ENCODE results near the gene MSANTD3.
A peak's percentile ranks its signal among the peaks of the same experiment; 100 is the strongest.
"Not testable (repeated sequence)": the region's sequence is repeated elsewhere in the genome, so short reads cannot be mapped to it uniquely, and the experiment has no call there.

Gene MSANTD3

DNA sequence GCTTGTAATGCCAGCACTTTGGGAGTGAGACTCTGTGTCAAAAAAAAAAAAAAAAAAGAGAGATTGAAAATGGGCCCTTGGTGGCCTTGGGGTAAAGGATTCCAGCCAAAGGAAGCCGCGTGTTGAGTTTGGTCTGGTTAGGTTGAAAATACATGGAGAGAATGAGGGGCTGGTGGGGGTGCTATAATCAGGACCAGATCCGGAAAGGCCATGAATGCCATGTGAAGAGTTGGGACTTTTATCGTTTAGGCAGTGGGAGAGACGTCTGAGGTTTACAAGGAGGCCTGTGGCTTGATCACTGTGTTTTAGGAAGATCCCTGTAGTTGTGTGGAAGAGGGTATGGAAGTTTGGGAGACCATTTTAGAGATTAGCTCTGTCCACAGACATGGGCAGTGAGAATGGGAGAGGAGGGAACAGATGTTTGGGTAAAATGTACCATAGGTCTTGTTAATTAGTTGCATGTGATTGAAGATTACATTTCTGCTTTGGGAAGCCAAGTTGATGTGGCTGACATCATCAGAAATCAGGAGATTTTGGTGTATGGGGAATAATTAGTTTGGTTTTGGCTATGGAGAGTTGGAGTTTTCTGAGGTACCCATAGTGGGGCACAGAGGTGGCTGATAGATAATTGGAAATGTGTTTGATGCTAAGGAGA, 3.5 kb downstream of the MSANTD3 start:
- no peak for DNase-seq

DNA sequence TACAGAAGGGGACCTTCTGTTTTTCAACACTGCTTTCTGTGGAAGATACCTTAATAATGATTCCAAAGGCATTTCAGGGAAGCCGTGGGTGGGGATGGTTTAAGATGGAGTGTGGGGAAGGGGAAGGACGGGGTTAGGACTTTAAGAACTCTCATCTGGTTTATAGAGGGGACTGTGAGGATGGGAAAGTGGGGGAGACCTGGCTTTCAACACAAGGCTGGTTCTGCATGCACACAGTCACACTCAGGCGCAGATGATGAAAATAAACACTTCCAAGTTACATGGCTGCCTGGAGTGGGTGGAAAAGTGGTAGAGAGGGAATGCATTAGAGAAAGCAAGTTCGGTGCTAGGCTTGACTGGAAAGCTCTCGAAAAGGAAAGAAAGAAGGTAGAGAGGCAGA, 4.9 kb downstream of the MSANTD3 start:
- no peak for DNase-seq

DNA sequence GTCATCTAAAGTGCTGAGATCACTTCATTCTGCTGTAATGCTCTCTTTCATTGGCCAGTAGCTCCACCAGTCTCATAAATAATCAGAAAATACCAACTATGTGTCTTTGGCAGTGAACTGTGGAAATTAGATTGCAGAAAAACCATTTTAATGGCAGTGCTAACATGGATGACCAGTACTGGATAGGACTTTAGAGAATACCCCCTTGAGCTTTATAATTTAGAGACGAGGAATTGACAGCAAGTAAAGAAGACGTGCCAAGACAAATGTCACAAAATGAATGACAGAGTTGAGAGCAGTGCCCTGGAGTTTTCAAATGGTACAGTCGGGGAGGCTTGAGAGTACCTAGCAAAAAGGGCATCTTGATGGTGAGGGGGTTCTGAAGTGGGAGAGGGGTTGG, 5.8 kb downstream of the MSANTD3 start:
- DNase-seq, result no peak

DNA sequence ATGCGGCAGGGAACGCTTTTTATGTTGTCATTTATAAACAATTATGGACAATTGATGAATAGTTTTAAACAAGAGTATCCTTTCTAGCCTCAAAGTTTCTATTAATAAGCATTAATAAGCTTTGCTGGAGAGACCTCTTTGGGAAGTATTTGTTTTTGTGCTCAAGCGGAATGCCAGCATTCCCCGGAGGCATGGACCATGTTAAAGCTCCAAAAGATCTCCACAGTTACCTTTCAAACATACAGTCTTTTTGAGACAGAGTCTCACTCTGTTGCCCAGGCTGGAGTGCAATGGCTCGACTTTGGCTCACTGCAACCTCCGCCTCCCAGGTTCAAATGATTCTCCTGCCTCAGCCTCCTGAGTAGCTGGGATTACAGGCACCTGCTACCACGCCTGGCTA, 9.6 kb downstream of the MSANTD3 start:
- DNase-seq, result no peak

DNA sequence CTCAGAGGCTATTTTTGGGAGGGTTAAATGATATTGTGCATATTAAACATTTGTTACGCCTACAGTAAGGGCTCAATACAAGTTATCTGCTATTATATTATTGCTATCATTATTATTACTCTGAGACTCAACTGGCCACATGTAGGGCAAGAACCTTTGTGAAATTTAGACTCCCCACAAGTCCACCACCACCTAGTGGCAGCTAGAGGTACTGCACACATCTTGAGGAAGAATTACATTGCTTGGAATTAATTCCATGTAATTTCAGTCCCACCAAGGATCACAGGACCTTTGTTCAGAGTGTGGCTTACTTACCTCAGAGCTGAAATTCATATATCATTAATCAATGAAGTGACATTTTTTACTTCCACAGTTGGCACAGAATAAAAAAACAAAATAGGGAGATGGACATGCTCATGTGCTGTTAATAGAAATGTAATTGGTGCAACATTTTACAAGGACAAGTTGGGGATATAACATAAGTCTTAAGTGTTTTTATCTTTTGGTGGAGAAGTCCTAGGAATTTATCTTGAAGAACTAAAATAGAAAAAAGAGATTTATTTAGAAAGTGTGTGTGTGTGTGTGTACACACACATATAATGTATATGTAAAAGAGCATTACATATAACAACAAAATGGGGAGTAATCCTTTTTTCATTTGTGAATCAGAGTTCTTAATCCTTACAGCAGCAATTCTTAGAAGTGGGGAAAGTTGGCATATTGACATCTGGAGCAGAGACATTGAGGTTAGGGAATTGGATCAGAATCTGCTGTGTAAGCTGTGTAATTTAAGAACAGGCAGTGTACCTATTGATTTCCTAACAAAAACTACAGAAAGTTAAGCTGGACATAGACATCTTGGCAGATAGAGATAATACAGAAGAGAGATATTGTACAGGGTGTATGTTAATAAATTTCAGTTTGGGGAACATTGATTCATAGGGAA, 11.2 kb downstream of the MSANTD3 start:
- peak; percentile 17 to 67 (median 53) for DNase-seq

DNA sequence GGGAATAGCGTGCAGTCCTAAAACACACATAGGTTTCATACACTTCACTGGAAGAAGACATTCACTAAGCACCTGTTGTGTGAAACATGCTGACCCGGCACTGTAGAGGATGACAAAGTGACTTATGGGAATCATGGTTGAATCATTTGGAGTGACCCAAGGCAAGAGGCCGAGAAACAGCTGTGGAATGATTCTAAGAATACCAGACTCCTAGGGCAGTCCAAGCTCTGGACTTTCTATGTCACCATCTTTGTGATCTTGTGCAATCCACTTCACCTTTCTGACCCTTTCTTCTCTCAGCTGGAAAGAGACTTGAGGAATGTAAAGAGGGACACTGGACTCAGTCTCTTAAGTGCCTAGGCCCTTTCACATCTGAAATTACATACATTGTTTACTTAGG, 13.1 kb downstream of the MSANTD3 start:
- DNase-seq, result no peak

DNA sequence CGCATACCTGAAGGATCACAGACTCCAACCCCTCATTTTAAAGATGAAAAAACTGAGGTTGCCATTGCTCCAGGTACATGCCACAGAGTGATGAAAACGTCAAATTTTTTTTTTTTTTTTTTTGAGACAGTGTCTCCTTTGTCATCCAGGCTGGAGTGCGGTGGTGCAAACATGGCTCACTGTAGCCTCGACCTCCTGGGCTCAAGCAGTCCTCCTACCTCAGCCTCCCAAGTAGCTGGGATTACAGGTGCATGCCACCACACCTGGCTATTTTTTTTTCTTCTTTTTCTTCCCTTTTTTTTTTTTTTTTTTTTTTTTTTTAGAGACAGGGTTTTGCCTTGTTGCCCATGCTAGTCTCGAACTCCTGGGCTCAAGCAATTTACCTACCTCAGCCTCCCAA, 13.5 kb downstream of the MSANTD3 start:
- not testable (repeated sequence) for DNase-seq

DNA sequence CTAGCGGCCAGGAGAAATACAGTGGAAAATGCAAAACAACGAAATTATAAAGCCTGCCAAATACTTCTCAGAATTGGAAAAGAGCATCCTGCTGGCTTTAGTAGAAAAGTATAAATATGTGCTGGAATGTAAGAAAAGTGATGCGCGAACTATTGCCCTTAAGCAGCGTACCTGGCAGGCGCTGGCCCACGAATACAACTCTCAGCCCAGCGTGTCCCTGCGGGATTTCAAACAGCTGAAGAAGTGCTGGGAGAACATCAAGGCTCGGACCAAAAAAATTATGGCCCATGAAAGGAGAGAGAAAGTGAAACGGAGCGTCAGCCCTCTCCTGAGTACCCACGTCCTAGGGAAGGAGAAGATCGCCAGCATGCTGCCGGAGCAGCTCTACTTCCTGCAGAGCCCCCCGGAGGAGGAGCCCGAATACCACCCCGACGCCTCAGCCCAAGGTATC, 15.0 kb downstream of the MSANTD3 start:
- DNase-seq, result no peak

DNA sequence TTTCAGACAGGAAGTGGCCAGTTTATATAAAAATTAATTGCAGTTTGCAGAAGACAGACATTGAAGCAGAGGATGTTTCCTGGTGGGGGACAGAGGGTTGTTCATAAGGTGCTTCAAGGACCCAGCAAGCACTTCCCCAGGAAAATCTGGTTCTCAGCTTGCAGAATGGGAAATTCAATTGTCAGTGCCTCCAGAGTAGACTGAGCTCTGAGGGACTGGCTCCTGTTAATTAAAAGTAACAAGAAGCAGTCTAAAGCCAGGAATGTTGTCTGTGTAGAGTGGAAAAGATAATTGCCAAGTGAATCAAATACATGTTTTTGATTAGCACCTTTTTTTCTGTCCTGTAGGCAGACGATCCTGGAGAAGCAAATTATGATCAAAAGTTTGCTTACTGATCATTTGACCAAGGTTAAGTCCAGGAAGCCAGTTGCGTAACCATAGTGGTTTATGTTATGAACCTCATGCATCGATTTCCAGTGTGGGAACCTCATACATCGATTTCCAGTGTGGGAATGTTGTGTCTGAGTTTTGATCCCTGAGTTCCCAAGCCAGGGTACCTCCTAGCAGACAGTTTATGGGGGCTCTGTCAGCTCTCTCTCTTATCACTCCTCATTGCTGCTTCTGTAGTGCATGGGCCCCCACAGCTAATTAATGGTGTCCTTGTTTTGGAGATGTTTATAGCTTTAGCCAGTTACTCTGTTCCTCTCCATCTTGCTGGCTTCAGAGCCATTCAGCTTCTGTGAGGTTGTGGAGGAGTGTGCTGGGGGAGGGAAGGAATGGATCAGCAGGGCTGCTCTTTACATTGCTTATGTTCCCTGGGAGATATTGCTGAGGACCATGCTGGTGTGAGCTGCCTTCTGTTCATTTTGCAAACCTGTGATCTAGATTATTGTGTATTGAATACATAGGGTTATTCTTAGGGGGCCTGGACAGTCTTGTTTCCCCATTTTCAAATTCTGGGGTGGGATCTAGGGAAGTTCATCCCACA, 17.1 kb downstream of the MSANTD3 start:
- DNase-seq, result no peak

DNA sequence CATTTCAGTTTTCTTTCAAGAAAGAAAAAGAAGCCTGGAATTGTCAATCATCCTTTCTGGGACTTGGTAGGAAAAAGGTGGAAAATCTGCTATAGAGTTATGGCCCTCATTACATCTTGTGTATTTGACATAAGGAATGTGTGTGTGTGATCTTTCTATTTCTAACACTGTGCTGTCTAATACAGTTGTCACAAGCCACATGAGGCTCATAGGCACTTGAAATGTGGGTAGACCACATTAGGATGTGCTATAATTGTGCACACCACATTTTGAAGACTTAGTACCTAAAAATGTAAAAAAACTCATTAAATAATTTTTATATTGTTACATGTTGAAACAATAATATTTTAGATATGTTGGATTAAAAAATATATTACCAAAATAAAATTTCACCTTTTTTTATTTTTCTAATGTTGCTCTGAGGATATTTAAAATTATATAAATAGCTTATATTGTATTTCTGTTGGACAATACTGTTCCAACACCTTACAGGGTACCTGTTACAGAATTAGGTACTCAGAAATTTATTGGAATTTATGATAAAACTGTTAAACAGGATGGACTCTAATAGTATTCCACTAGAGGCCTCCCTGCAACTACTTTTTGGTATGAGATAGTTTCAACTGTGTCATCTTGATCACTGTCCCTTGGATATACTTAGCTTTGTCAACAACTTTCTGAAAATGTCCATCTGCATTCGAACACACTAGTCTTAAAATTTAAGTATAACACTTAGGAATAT, 18.4 kb downstream of the MSANTD3 start:
- DNase-seq, result no peak

DNA sequence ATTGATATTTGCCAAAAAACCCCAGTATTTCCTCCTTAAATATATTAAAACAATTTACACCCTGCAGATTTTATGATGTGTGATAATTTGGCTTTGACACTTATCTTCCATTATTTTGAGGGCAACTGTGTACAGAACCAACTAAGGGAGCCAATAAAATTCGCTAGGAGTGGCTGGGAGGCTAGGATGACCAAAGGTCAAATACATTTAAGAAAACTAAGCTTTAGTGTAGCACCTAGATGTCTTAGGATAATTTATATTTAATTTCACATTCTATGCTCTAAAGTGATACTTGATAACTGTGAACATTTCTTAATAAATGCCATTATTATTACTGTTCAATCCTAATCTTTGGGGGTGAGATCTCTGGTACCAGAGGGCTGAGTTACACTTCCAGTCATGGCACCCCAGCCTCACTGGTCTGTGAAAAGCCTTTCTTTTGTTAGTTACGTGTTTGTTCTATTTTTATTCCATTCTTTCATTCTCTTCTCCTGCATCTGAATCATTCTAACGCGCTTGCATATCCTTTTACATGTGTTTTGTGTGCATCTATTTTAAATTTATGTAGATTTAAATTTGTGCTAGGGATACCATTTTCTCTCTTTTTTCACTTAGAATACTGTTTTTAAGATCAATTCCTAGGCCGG, 19.1 kb downstream of the MSANTD3 start:
- DNase-seq, result no peak

DNA sequence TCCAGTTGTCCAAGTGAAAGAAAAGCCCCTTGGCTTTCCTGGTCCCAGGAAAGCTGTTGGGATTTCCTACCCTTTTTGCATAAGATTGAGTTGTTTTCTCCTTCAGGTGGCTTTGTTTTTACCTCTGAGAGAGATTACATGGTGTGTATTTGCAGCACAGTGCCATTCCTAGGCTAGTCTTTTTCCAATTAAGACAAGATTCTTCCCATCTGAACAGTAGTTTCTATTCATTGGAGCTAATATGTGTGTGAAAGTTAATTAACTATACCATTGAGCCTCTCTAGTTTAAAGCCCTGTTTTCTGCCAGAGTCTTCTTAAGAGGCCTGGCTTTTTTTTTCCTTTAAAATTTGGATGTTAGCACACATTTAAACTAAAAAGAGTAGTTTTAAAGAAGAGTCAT, 20.1 kb downstream of the MSANTD3 start:
- DNase-seq, result no peak

DNA sequence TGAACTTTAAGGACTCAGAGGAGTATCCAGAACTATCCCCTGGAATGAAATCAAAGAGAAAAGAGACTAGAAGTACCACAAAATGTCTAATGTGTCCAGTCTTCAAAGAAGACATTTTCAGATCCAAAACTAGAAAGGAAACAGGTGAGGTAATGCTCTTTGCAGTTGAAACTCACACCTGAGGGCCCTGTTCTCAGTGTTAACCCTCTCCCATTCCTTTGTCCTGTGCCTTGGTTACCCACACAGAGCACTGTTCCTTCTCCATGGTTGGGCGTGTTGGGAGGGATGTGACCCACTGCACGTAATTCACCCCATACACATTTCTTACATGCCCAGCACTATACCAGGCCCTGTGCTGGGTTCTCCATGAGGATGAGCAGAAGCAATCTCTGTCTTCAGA, 21.3 kb downstream of the MSANTD3 start:
- DNase-seq, result no peak

DNA sequence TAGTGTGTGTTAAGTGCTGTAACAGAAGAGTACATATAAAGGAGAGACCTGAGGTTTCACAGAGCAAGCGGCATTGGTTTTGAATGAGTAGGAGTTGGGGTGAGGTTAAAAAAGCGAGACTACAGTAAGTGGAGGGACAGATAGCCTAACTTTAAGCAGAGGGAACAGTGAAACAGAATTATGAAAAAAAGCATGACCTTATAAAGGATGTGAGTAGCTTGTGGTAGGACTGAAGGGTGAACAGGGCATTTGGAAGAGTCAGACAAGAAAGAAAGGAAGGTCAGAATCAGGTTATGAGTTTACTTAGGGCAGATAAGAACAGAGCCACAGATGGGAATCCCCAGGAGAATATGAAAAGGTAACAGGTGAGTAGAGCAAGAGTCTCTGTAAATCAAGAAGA, 22.5 kb downstream of the MSANTD3 start:
- DNase-seq, result no peak

DNA sequence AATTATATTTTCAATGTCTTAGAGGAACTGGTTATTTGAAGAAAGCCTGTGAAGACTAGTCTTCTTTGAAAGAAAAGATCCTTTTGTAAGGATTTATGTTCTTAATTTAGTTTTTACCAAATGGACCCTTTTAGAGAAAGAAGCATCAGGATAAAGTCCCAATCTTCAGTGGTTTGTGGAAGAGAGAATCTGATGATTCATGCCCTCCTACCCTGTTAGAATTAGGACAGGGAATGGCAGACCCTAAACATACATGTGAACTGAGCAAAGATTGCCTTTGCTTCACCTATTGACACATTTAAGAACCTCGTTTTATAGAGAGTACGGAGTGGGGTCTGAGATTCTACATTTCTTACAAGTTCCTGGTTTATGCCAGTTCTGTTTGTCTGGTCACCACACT, 26.0 kb downstream of the MSANTD3 start:
- no peak for DNase-seq

DNA sequence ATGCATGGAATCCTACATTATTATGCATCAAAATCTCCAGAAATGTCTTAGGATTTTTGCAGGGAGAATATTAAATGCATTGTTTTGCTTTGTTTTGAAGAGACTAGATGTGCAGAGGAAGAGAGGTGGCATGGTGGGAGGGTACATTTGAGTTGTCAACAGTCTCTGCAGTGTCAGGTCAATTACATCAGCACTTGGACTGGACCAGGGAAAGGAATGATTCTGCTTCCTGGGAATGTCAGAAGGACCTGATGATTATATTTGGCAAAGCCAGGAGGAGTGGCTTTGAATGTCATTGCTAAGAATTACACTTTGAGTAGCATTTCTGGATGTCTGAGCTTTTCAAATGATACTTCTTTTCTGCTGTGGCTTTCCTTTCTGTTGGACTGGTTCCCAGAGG, 28.5 kb downstream of the MSANTD3 start:
- DNase-seq, result no peak

DNA sequence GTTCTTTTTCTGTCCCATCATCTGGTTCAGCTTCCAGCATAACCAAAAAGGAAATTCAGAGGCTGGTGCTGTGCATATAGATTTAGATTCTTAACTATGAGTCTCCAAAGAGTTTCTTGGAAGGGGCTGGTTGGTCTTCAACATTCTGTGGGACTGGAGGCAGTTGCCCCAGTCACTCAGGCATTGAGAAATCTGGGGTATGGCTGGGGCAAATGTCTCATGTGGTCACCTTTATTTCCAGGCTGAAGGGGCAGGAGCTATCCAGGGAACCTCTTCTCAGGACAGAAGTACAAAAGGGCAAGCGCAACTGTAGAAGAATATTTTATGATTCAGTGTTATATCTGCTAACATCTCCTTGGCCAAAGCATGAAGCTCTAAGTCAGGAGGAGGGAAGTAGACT, 30.6 kb downstream of the MSANTD3 start:
- no peak for DNase-seq

DNA sequence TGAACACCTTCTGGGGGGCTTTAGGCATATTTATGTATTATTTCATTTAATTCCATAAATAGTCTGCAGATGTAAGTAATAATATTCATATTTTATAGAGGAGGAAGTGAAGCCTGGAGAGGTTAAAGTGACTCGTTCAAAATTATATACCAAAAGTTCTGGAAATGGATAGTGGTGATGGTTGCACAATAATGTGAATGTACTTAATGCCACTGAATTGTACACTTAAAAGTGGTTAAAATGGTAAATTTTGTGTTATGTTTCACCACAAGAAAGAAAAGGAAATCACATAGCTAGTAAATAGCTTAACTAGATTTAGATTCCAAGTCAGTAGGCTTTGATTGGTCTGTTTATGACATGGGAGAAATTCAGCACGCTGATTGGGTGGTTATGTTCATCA, 33.0 kb downstream of the MSANTD3 start:
- no peak for DNase-seq

DNA sequence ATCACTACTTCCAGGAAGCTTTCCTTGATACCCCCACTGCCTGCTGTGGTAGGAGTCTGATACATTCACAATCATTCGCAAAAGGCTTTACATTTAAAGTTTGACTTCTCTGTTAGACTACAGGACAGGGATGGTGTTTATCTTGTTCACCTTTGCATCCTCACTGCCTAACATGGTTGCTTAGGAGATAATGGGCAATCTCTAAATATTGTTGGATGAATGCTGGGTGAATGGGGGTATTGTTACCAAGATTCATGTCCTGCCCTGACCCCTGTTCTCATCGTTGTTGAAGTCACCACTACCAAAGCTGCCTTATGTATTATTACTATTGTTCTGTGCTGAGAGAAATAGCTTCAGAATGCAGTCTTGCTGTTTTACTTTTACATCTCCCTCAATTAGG, 38.3 kb downstream of the MSANTD3 start:
- no peak for DNase-seq

DNA sequence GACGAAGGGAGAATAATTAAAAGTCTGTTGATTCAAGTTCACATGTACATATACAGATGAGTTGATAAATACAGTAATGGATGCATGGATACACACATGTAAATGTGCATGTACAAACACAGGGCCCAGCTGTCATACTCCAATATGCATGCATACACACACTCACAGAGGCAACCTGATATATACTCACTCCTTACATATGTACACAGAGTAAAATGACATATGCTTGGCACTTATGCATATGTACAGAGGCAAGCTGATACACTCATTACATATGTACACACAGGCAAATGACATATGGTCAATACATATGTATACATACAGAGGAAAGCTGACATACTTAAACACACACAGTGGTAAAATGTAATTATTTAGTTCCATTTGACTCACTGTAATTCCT, 38.8 kb downstream of the MSANTD3 start:
- DNase-seq, result no peak

DNA sequence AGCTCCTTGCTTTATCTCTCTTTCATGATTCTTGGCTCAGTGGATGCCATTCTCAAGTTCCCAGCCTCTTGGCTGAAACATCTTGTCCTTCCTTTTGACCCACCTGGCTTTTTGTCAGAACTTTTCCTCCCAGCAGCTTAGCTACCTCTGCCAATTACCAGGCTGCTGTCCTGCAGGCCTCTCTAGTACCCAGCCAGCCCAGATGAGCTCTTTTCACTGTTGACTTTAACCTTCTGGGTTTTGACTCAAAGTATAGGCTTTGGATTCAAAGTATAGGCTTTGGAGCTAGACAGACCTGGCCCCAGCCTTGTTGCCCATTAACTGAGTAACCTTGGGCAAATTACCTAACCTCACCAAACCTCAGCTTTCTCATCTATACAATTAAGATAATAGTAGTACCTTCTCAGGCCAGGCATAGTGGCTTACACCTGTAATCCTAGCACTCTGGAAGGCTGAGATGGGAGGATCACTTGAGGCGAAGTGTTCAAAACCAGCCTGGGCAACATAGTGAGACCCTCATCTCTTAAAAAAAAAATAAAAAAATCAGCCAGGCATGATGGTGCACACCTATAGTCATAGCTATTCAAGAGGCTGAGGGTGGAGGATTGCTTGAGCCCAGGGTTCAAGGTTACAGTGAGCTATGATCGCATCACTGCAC, 39.4 kb downstream of the MSANTD3 start:
- no peak for DNase-seq

All from T-helper 1 cell (primary cell).